SK-N-SH treated with all-trans-retinoic acid at 6 μM for 48 hours (cell line): ENCODE measurements around the gene TAS2R50.

ENCODE experiments used
- ATAC-seq: fragments of 200-7000 bp; cut with Tn5 transposase; 3 replicates; pipeline ENCODE4 v1.9.1; 2020; ENCODE audit warnings: mild to moderate bottlenecking, moderate library complexity
- ARNTL ChIP-seq: fragments of 450-650 bp; formaldehyde crosslinking; IDR thresholded peaks from 2 replicates; pipeline ENCODE4 v1.5.0; 2020; ENCODE audit warnings: low read depth, mild to moderate bottlenecking, moderate library complexity, borderline replicate concordance
- CSDC2 ChIP-seq: fragments of 250-450 bp; sonication (Bioruptor Pico); IDR thresholded peaks from 2 replicates; pipeline ENCODE4 v1.5.0; 2020; ENCODE audit warnings: mild to moderate bottlenecking, moderate library complexity
- CSRNP3 ChIP-seq: fragments of 250-450 bp; sonication (Bioruptor Pico); IDR thresholded peaks from 2 replicates; pipeline ENCODE4 v1.5.1; 2021; ENCODE audit warnings: mild to moderate bottlenecking, moderate library complexity
- ESRRG ChIP-seq: fragments of 250-450 bp; sonication (Bioruptor Pico); IDR thresholded peaks from 2 replicates; pipeline ENCODE4 v1.6.1; 2021; ENCODE audit warnings: mild to moderate bottlenecking
- GLIS3 ChIP-seq: fragments of 250-450 bp; sonication (Bioruptor Pico); IDR thresholded peaks from 2 replicates; pipeline ENCODE4 v1.5.0; 2020; ENCODE audit warnings: mild to moderate bottlenecking, moderate library complexity
- ISL1 ChIP-seq: fragments of 250-450 bp; sonication (Bioruptor Pico); IDR thresholded peaks from 2 replicates; pipeline ENCODE4 v2.1.2; 2022; ENCODE audit warnings: mild to moderate bottlenecking, moderate library complexity
- OSR1 ChIP-seq: fragments of 250-450 bp; sonication (Bioruptor Pico); IDR thresholded peaks from 2 replicates; pipeline ENCODE4 v1.8.0; 2022; ENCODE audit warnings: moderate library complexity, mild to moderate bottlenecking, inconsistent platforms
- PPARA ChIP-seq: fragments of 250-450 bp; sonication (Bioruptor Pico); IDR thresholded peaks from 2 replicates; pipeline ENCODE4 v1.5.0; 2020; ENCODE audit warnings: mild to moderate bottlenecking, borderline replicate concordance
- RARB ChIP-seq: fragments of 250-450 bp; sonication (Bioruptor Pico); IDR thresholded peaks from 2 replicates; pipeline ENCODE4 v1.8.0; 2021; ENCODE audit warnings: mild to moderate bottlenecking, moderate library complexity
- SNAI2 ChIP-seq: fragments of 250-450 bp; sonication (Bioruptor Pico); IDR thresholded peaks from 2 replicates; pipeline ENCODE4 v1.5.0; 2020; ENCODE audit warnings: mild to moderate bottlenecking, moderate library complexity
- TCF4 ChIP-seq: fragments of 250-450 bp; sonication (Bioruptor Pico); IDR thresholded peaks from 2 replicates; pipeline ENCODE4 v1.8.0; 2021; ENCODE audit warnings: mild to moderate bottlenecking, moderate library complexity, borderline replicate concordance
- TOX ChIP-seq: fragments of 250-450 bp; sonication (Bioruptor Pico); IDR thresholded peaks from 2 replicates; pipeline ENCODE4 v1.8.0; 2021; ENCODE audit warnings: mild to moderate bottlenecking, moderate library complexity, borderline replicate concordance
- ZFP3 ChIP-seq: fragments of 250-450 bp; sonication (Bioruptor Pico); IDR thresholded peaks from 2 replicates; pipeline ENCODE4 v1.5.0; 2020; ENCODE audit warnings: mild to moderate bottlenecking, moderate library complexity
- ZFP30 ChIP-seq: fragments of 450-650 bp; formaldehyde crosslinking; IDR thresholded peaks from 2 replicates; pipeline ENCODE4 v1.5.0; 2022; ENCODE audit warnings: mild to moderate bottlenecking, moderate library complexity
- ZNF565 ChIP-seq: fragments of 450-650 bp; formaldehyde crosslinking; conservative IDR thresholded peaks from 2 replicates; pipeline ENCODE4 v1.5.0; 2020; ENCODE audit warnings: low read depth, mild to moderate bottlenecking, moderate library complexity
- ZNF70 ChIP-seq: fragments of 450-650 bp; formaldehyde crosslinking; IDR thresholded peaks from 2 replicates; pipeline ENCODE4 v1.5.0; 2020; ENCODE audit warnings: mild to moderate bottlenecking, moderate library complexity
- ZNF8 ChIP-seq: fragments of 450-650 bp; formaldehyde crosslinking; IDR thresholded peaks from 2 replicates; pipeline ENCODE4 v1.5.0; 2020; ENCODE audit warnings: mild to moderate bottlenecking, moderate library complexity
- TF ChIP-seq, protein P1 (sequence below): fragments of 250-450 bp; sonication (Bioruptor Pico); IDR thresholded peaks from 2 replicates; pipeline ENCODE4 v1.8.0; 2020; ENCODE audit warnings: mild to moderate bottlenecking, moderate library complexity, borderline replicate concordance
- TF ChIP-seq, protein P2 (sequence below): fragments of 250-450 bp; sonication (Bioruptor Pico); IDR thresholded peaks from 2 replicates; pipeline ENCODE4 v1.5.0; 2020; ENCODE audit warnings: mild to moderate bottlenecking, moderate library complexity
- TF ChIP-seq, protein P3 (sequence below): fragments of 250-450 bp; sonication (Bioruptor Pico); IDR thresholded peaks from 2 replicates; pipeline ENCODE4 v1.8.0; 2021; ENCODE audit warnings: low read depth, mild to moderate bottlenecking, moderate library complexity, borderline replicate concordance
- TF ChIP-seq, protein P4 (sequence below): fragments of 250-450 bp; sonication (Bioruptor Pico); IDR thresholded peaks from 2 replicates; pipeline ENCODE4 v1.5.1; 2020; ENCODE audit warnings: low read depth, mild to moderate bottlenecking, moderate library complexity

TAS2R50 gene

DNA sequence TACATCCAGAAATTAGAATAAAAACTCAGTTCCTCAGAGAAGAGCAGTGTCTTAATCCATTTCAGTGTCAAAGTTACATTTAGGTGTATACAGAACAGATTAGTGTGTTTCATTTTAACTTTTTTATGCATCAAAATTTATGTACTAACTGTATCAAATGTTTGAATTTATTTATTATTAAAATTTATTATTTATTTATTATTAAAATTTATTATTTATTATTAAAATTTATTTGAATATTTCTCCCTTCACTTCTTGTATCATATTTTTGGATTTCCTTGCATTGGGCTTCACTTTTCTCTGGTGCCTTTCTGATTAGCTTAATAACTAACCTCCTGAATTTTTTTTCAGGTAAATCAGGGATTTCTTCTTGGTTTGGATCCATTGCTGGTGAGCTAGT, 45.3 kb downstream of the TAS2R50 start (continued):
- TF ChIP-seq CSRNP3 (no peak), ARNTL (no peak), ESRRG (no peak), SNAI2 (no peak)
- TF ChIP-seq, protein P1, sequence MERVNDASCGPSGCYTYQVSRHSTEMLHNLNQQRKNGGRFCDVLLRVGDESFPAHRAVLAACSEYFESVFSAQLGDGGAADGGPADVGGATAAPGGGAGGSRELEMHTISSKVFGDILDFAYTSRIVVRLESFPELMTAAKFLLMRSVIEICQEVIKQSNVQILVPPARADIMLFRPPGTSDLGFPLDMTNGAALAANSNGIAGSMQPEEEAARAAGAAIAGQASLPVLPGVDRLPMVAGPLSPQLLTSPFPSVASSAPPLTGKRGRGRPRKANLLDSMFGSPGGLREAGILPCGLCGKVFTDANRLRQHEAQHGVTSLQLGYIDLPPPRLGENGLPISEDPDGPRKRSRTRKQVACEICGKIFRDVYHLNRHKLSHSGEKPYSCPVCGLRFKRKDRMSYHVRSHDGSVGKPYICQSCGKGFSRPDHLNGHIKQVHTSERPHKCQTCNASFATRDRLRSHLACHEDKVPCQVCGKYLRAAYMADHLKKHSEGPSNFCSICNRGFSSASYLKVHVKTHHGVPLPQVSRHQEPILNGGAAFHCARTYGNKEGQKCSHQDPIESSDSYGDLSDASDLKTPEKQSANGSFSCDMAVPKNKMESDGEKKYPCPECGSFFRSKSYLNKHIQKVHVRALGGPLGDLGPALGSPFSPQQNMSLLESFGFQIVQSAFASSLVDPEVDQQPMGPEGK (CRISPR knock-in tag): no peak

GRCh38 chr12:10940389-10940788, 46.3 kb downstream of the TAS2R50 start:
- no peak for TF ChIP-seq ZNF565
- no peak for TF ChIP-seq TOX (CRISPR knock-in tag)
- no peak for TF ChIP-seq ZNF8 (CRISPR knock-in tag)
- TF ChIP-seq RARB (CRISPR knock-in tag): no peak
- TF ChIP-seq, protein P2, sequence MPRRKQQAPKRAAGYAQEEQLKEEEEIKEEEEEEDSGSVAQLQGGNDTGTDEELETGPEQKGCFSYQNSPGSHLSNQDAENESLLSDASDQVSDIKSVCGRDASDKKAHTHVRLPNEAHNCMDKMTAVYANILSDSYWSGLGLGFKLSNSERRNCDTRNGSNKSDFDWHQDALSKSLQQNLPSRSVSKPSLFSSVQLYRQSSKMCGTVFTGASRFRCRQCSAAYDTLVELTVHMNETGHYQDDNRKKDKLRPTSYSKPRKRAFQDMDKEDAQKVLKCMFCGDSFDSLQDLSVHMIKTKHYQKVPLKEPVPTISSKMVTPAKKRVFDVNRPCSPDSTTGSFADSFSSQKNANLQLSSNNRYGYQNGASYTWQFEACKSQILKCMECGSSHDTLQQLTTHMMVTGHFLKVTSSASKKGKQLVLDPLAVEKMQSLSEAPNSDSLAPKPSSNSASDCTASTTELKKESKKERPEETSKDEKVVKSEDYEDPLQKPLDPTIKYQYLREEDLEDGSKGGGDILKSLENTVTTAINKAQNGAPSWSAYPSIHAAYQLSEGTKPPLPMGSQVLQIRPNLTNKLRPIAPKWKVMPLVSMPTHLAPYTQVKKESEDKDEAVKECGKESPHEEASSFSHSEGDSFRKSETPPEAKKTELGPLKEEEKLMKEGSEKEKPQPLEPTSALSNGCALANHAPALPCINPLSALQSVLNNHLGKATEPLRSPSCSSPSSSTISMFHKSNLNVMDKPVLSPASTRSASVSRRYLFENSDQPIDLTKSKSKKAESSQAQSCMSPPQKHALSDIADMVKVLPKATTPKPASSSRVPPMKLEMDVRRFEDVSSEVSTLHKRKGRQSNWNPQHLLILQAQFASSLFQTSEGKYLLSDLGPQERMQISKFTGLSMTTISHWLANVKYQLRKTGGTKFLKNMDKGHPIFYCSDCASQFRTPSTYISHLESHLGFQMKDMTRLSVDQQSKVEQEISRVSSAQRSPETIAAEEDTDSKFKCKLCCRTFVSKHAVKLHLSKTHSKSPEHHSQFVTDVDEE (CRISPR knock-in tag): no peak
- TF ChIP-seq, protein P3, sequence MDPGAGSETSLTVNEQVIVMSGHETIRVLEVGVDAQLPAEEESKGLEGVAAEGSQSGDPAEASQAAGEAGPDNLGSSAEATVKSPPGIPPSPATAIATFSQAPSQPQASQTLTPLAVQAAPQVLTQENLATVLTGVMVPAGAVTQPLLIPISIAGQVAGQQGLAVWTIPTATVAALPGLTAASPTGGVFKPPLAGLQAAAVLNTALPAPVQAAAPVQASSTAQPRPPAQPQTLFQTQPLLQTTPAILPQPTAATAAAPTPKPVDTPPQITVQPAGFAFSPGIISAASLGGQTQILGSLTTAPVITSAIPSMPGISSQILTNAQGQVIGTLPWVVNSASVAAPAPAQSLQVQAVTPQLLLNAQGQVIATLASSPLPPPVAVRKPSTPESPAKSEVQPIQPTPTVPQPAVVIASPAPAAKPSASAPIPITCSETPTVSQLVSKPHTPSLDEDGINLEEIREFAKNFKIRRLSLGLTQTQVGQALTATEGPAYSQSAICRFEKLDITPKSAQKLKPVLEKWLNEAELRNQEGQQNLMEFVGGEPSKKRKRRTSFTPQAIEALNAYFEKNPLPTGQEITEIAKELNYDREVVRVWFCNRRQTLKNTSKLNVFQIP: no peak
- no peak for TF ChIP-seq ZNF70 (CRISPR knock-in tag)
- no peak for TF ChIP-seq OSR1 (CRISPR knock-in tag)
- TF ChIP-seq, protein P1 (CRISPR knock-in tag): no peak
- TF ChIP-seq CSRNP3: no peak
- TF ChIP-seq CSDC2 (CRISPR knock-in tag): no peak
- no peak for TF ChIP-seq SNAI2
- TF ChIP-seq TCF4: no peak
- ATAC-seq: no peak

DNA sequence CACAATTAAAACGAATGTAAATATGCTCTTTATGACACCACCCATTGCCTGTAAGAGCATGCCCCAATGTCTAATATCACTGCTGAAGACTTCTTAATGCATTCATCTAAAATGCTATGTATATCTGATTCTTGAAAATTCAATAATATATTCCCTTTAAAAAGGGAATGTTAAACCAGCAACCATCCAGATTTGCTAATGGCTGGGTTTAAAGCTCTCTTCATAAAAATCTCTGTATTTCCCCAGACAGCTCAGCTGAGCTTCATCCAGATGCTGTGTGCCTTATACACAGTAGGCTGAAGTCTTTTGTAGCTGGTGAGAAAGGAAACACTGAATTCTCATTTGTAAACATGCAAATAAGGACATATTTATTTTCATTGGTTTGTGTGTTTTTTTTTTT, 47.5 kb downstream of the TAS2R50 start, which contains the start of gene TAS2R14:
Gene TAS2R14, minus strand, starts transcription at position 101 of the 400 bp plus-strand sequence. Its CDS starts 56 bp downstream, at position 45.
- TF ChIP-seq OSR1 (CRISPR knock-in tag) (no peak), ZFP30 (no peak), ZFP3 (CRISPR knock-in tag) (no peak), TOX (CRISPR knock-in tag) (no peak), ISL1 (CRISPR knock-in tag) (no peak), GLIS3 (CRISPR knock-in tag) (no peak), ZNF8 (CRISPR knock-in tag) (no peak), SNAI2 (no peak), PPARA (CRISPR knock-in tag) (no peak)
- TF ChIP-seq, protein P4, sequence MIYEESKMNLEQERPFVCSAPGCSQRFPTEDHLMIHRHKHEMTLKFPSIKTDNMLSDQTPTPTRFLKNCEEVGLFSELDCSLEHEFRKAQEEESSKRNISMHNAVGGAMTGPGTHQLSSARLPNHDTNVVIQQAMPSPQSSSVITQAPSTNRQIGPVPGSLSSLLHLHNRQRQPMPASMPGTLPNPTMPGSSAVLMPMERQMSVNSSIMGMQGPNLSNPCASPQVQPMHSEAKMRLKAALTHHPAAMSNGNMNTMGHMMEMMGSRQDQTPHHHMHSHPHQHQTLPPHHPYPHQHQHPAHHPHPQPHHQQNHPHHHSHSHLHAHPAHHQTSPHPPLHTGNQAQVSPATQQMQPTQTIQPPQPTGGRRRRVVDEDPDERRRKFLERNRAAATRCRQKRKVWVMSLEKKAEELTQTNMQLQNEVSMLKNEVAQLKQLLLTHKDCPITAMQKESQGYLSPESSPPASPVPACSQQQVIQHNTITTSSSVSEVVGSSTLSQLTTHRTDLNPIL: no peak
- TF ChIP-seq, all 23 proteins: peak for 0
- ATAC-seq: no peak
